Epithelial cell of umbilical artery (primary cell): ENCODE measurements around the gene EHD1. TPM values are rescaled to one million over a fixed set of nuclear protein-coding genes. Genes with fewer than 3 reads are reported as not detected.

Source experiments
- total RNA-seq: library from RNA; depleted of rRNA; stranded (reverse); fragments of >200 nt; gene quantifications from 2 replicates; pipeline ENCODE4 v1.2.3, GENCODE V29; 2014

EHD1 gene
- total RNA-seq = 62.9 and 73.1 TPM in 2 replicates

GRCh38 chr11:64878494-64879243 lies at the start of gene EHD1:
TSS of gene EHD1 (minus strand) at chr11:64878621. CDS start at chr11:64878464, 157 bp downstream.

GRCh38 chr11:64923944-64924909 lies 45.8 kb upstream of the EHD1 start, which contains the start of gene PPP2R5B:
TSS of gene PPP2R5B (plus strand) at chr11:64924689. CDS start at chr11:64925735, 1,046 bp downstream.

GRCh38 chr11:64916775-64917662 lies 38.6 kb upstream of the EHD1 start, which contains the start of gene ATG2A:
TSS of gene ATG2A (minus strand) at chr11:64917209. CDS start at chr11:64917135, 74 bp downstream.

GRCh38 chr11:64844330-64845128 lies 33.9 kb downstream of the EHD1 start, which contains the start of gene CDC42BPG:
TSS of gene CDC42BPG (minus strand) at chr11:64844653. CDS start at chr11:64844569, 84 bp downstream.

GRCh38 chr11:64810271-64810890 lies 68.0 kb downstream of the EHD1 start, which contains the start of gene MEN1:
TSS of gene MEN1 (minus strand) at chr11:64810551. CDS start at chr11:64810109, 442 bp downstream.

GRCh38 chr11:64803158-64803845 lies 75.1 kb downstream of the EHD1 start, which contains the start of gene MAP4K2:
TSS of gene MAP4K2 (minus strand) at chr11:64803214. CDS start at chr11:64803149, 65 bp downstream.

Other genes with a start within 250 kb of the EHD1 start
- 1.1 TPM in 1 of 2 replicates, not detected in the other for gene NRXN2, start 155.4 kb downstream of the EHD1 start, total RNA-seq
- 0.46 and 1.6 TPM in 2 replicates for gene RASGRP2, start 134.5 kb downstream of the EHD1 start, total RNA-seq
- gene PYGM, start 118.6 kb downstream of the EHD1 start, total RNA-seq = under 0.01 and 0.46 TPM in 2 replicates
- 65.6 and 72.6 TPM in 2 replicates for gene SF1, start 100.1 kb downstream of the EHD1 start, total RNA-seq
- 37.7 and 44.1 TPM in 2 replicates for gene MAP4K2, start 75.4 kb downstream of the EHD1 start, total RNA-seq
- gene MEN1, start 68.1 kb downstream of the EHD1 start, total RNA-seq = 13.0 and 13.1 TPM in 2 replicates
- gene CDC42BPG, start 34.0 kb downstream of the EHD1 start, total RNA-seq = 0.15 and 0.32 TPM in 2 replicates
- 7.5 and 11.7 TPM in 2 replicates for gene ATG2A, start 38.6 kb upstream of the EHD1 start, total RNA-seq
- 7.8 and 7.9 TPM in 2 replicates for gene PPP2R5B, start 46.1 kb upstream of the EHD1 start, total RNA-seq
- gene GPHA2, start 57.3 kb upstream of the EHD1 start, total RNA-seq = not detected in 2 replicates
- gene MAJIN, start 93.5 kb upstream of the EHD1 start, total RNA-seq = not detected in 2 replicates
- gene BATF2, start 118.3 kb upstream of the EHD1 start, total RNA-seq = 0.65 and 12.3 TPM in 2 replicates
- gene ARL2, start 135.5 kb upstream of the EHD1 start, total RNA-seq = 113 and 137 TPM in 2 replicates
- 8.1 and 8.5 TPM in 2 replicates for gene SNX15, start 148.8 kb upstream of the EHD1 start, total RNA-seq
- 9.4 and 13.7 TPM in 2 replicates for gene SAC3D1, start 162.6 kb upstream of the EHD1 start, total RNA-seq
- gene NAALADL1, start 179.9 kb upstream of the EHD1 start, total RNA-seq = 5.5 and 9.7 TPM in 2 replicates
- gene CDCA5, start 205.4 kb upstream of the EHD1 start, total RNA-seq = 7.1 and 11.4 TPM in 2 replicates
- 33.5 and 34.7 TPM in 2 replicates for gene ZFPL1, start 205.6 kb upstream of the EHD1 start, total RNA-seq
- gene VPS51, start 217.6 kb upstream of the EHD1 start, total RNA-seq = 182 and 195 TPM in 2 replicates
- gene TM7SF2, start 233.3 kb upstream of the EHD1 start, total RNA-seq = 15.6 and 24.9 TPM in 2 replicates
- gene ZNHIT2, start 239.1 kb upstream of the EHD1 start, total RNA-seq = 9.0 and 10.1 TPM in 2 replicates
- gene FAU, start 243.5 kb upstream of the EHD1 start, total RNA-seq = 318 and 429 TPM in 2 replicates
- 27.6 and 32.4 TPM in 2 replicates for gene MRPL49, start 243.7 kb upstream of the EHD1 start, total RNA-seq